C4-2B (cell line): Measurements from ENCODE around the gene RING1.
A peak's percentile ranks its signal among the peaks of the same experiment; 100 is the strongest.

Source experiments
- H3K27ac ChIP-seq: fragments of 450-650 bp; 2 replicates; pipeline ENCODE4 v1.5.1; 2017
- ZFX ChIP-seq: fragments of 450-650 bp; IDR thresholded peaks from 2 replicates; pipeline ENCODE4 v1.6.1; 2017
- TF ChIP-seq, protein P1 (sequence below): fragments of 450-650 bp; conservative IDR thresholded peaks from 2 replicates; pipeline ENCODE4 v1.5.1; 2017; ENCODE audit warnings: mild to moderate bottlenecking

Gene RING1

GRCh38 chr6:33201147-33201545 lies 7.2 kb upstream of the RING1 start:
- peak overlapping the region; percentile 94 for H3K27ac ChIP-seq
- TF ChIP-seq, protein P1, sequence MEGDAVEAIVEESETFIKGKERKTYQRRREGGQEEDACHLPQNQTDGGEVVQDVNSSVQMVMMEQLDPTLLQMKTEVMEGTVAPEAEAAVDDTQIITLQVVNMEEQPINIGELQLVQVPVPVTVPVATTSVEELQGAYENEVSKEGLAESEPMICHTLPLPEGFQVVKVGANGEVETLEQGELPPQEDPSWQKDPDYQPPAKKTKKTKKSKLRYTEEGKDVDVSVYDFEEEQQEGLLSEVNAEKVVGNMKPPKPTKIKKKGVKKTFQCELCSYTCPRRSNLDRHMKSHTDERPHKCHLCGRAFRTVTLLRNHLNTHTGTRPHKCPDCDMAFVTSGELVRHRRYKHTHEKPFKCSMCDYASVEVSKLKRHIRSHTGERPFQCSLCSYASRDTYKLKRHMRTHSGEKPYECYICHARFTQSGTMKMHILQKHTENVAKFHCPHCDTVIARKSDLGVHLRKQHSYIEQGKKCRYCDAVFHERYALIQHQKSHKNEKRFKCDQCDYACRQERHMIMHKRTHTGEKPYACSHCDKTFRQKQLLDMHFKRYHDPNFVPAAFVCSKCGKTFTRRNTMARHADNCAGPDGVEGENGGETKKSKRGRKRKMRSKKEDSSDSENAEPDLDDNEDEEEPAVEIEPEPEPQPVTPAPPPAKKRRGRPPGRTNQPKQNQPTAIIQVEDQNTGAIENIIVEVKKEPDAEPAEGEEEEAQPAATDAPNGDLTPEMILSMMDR, result no peak; the same call in 1 of the 2 replicates
- TF ChIP-seq ZFX, result no peak

DNA sequence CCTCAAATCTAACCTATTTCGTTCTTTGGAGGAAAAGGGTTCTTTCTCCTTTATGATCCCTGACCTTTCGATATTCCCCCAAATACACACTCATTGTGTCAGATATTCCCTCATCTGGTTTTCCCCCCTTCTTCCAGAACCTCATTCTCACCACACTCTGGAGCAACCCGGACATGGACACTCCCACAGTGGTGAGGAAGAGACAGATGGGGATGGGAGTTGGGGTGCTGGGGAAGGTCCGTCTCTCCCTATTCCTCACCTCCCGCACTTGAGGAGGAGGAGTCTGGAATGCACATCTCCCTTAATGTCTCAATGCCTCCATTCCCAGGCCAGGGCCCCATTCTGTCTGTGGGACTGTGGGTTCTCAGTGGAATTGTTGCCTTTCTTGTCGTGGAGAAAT lies 6.4 kb upstream of the RING1 start:
- H3K27ac ChIP-seq, result peak overlapping the region; percentile 94
- TF ChIP-seq ZFX, result no peak
- TF ChIP-seq, protein P1, result no peak

DNA sequence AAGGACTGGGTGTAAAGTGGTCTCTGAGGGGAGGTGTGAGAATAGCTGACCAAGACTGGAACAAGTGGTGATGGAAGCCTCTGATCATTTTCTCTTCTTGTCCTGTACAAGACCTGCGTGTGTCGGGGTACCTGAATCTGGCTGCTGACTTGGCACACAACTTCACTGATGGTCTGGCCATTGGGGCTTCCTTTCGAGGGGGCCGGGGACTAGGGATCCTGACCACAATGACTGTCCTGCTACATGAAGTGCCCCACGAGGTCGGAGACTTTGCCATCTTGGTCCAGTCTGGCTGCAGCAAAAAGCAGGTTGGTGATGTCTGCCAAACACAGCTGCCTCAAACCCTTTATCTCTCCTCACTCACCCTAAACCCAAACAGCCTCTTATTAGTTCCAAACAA lies 5.5 kb upstream of the RING1 start:
- H3K27ac ChIP-seq, result no peak overlapping the region
- TF ChIP-seq, protein P1, result no peak
- TF ChIP-seq ZFX, result no peak

DNA sequence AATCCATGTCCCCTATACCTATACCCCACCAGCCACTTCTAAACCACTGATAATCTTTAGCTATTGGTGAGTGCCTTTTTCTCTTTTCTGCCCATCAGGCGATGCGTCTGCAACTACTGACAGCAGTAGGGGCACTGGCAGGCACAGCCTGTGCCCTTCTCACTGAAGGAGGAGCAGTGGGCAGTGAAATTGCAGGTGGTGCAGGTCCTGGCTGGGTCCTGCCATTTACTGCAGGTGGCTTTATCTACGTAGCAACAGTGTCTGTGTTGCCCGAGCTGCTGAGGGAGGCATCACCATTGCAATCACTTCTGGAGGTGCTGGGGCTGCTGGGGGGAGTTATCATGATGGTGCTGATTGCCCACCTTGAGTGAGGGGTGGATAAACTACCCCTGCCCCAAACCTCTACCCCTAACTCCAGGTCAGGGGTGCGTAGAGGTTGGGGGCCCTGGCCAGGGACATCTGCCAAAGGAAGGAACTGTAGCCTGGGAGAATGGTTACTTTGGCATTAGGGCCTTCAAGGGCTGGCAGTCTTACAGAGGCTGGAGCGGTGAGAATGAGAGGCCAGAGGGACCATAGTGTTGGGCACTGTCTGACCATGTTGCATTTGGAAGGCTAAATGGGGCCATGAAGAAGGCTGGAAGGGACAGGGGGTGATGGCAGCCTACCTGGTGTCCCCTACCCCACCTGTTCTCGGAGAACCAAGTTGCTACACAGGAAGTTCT lies 4.7 kb upstream of the RING1 start:
- no peak overlapping the region; the same call in 1 of the 2 replicates for H3K27ac ChIP-seq
- no peak for TF ChIP-seq ZFX
- TF ChIP-seq, protein P1, result no peak

- TF ChIP-seq, protein P1, result no peak
- no peak overlapping the region; the same call in 1 of the 2 replicates for H3K27ac ChIP-seq
Measured at GRCh38 chr6:33204165-33204414, 4.2 kb upstream of the RING1 start.

DNA sequence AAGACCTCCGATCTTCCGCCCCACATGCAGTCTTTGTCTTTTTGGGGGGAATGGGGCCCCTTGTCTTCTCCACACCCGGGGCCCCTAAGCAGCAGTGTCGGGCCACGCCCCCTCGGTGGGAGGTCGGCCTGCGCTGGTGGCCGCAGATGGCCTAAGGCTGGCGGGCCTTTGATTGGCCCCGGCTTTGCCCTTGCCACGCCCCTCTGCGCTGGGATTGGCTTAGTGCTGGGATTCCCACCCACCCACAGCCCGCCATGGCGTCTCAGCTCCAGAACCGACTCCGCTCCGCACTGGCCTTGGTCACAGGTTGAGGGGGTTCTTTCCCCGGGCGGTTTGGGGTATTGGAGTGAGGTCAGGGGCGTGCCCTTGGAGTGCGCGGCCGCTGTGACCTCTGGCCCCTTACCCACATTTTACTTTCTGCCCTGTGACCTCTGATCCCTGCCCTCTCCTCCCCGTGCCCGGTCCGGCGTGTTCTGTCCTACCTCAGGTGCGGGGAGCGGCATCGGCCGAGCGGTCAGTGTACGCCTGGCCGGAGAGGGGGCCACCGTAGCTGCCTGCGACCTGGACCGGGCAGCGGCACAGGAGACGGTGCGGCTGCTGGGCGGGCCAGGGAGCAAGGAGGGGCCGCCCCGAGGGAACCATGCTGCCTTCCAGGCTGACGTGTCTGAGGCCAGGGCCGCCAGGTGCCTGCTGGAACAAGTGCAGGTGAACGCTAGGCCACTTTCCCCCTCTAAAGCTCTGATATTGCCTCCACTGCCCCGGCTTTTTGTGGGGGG lies 3.7 kb upstream of the RING1 start, which contains the start of gene HSD17B8:
Gene HSD17B8 (plus strand): TSS at position 241 of the 776 bp plus-strand sequence. CDS start 14 bp downstream, at position 255.
- TF ChIP-seq ZFX, result peak; percentile 37; the same call in 1 of the 2 replicates
- TF ChIP-seq, protein P1, result no peak
- H3K27ac ChIP-seq, result peak within 1 kb of the TSS; percentile 84
